GM21381 (cell line): ENCODE measurements around the gene TCF12.

Experiments
- ATAC-seq: cut with Tn5 transposase; IDR thresholded peaks from one replicate; pipeline ENCODE4 v1.9.1; 2021; ENCODE audit warnings: mild to moderate bottlenecking, moderate library complexity; ENCODE audit not compliant: unreplicated experiment

Gene TCF12

DNA sequence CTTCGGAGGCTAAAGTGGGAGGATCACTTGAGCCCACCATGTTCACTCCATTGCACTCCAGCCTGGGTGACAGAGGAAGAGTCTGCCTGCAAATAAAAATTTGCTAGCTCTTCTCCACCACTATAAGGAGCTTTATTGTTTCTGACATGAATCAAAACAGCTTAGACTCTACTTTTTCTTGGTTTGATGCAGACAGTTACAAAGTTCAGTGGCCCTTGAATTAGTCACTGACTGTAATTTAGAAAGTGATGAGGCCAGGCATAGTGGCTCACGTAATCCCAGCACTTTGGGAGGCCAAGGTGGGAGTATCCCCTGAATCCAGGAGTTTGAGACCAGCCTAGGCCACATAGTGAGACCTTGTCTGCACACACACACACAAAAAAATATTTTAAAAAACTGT is 285.5 kb downstream of the TCF12 start:
- no peak for ATAC-seq

GRCh38 chr15:57205027-57205855 is 286.8 kb downstream of the TCF12 start:
- no peak for ATAC-seq

DNA sequence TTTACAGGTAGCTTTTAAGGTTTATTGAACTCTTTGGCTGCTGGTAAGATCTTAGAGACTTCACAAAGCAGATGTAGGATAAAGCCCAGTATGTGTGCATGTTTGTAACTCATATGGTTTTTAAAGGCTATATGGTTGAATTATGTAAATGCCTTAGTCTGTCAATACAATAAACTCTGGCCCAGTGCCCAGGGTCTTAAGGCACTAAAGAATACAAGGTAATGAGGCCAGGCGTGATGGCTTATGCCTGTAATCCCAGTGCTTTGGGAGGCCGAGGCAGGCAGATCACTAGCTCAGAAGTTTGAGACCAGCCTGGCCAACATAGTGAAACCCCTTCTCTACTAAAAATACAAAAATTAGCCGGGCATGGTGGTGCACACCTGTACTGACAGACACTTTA is 287.6 kb downstream of the TCF12 start:
- ATAC-seq = no peak

- ATAC-seq = no peak
These were observed 295.4 kb downstream of the TCF12 start for GRCh38 chr15:57213862-57214261.

DNA sequence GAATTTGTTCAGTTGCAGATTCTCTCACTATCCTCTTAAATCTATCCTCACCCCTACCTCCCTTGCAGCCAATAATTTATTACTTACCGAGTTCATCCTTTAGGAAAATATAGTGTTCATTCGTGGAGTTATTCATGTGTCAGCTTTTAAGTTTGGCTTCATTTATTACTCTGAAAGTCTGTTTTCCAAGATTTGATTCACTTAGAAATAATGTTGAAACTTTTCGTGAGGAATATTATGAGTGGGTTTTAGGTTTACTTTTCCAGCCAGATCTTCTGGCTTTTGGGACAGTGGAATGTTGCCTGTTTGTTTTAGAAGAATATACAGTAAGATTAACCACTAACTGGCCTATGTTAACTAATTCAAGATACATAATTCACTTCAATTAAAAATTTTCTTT is 296.9 kb downstream of the TCF12 start:
- ATAC-seq = no peak

DNA sequence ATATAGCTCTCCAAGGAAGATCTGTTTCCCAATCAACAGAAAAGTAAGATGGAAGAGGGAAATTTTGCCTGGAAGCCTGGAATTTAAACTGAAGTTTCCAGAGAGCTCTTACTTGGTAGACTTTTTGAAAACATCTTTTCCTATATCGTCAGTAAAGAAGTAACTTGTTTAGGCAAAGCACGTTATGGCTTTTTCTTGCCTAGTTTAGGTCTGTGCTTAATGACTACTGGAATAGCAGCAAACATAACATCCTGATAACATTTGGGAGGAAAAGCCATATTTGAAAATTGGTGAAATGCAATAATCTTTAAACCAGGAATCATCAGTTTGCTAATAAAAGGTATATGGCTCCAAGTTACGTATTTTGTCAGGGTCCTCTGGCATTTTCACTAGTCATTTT is 297.4 kb downstream of the TCF12 start:
- ATAC-seq = no peak

- ATAC-seq = no peak
These were observed 297.8 kb downstream of the TCF12 start for GRCh38 chr15:57216288-57216687.

- no peak for ATAC-seq
These were observed 299.5 kb downstream of the TCF12 start for GRCh38 chr15:57217778-57218598.

DNA sequence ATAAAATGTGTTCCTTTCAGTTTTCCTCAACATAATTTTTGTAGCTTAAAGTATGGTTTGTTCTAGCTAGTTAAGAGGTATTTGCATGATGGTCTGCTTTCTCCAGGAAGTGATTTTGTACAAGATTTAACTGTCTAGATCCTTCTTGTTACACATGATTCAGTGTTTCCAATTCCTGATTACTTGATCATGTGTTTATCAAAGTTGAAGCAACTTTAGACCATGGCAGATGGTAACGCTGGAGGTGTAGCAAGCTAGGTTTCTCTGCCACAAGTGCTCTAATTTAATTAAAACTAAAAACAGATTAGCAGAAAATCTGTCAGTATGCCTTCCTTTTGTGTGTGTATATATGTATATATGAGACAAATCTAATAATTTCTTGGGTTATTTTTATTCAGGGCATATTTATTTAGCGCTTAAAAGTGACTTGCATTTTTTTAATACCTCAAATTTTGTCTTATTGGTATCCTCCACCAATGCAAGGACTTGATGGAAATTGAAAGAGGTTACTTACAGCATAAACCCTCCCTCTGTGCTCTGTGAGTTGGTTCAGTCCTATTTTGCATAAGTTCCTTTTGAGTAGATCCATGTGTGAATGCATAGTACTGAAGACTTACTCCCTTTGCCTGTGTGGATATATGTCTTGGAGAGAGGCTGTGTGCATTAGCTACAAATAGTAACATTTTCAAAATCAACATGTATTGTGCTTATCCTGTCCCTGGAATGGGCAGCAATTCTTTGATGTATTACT is 300.6 kb downstream of the TCF12 start:
- no peak for ATAC-seq

DNA sequence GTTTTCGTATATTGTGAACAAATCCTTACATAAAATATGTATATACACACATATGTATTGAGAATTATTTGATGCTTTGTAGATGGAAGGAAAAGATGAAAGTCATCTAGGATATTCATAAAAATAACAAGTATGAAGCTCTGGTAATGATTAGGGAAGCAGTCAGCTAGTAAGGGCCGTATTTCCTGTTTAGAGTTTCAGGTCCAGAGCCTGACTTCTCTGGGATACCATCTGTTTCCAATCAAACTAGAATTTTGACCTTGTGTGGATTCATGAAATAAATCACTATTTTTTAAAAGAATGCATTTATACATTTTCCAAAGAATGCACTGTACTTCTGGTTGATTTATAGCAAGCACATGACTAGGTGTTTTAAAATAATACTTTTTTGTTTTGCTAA is 301.8 kb downstream of the TCF12 start:
- no peak for ATAC-seq

GRCh38 chr15:57221134-57221533 is 302.7 kb downstream of the TCF12 start:
- no peak for ATAC-seq

GRCh38 chr15:57223345-57223744 is 304.9 kb downstream of the TCF12 start:
- no peak for ATAC-seq

GRCh38 chr15:57223887-57224286 is 305.4 kb downstream of the TCF12 start:
- no peak for ATAC-seq

DNA sequence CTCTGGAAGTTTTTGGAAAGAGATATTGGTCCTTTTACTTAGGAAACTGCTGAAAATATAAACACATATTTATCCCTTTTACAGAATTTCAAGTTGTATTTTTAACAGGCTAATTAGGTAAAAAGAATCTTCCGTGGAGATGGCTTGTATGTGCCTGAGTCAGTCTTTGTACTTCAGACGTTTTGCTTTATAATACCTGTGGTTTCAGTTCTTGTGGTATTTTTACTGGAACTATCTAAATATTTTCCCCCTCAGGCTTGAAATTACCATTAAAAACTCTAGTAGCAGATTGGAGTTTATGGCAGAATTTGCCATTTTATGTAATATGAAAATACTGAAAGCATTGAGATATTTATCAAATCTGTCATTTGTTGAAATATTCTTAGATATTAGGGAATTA is 306.2 kb downstream of the TCF12 start:
- ATAC-seq = no peak

GRCh38 chr15:57227166-57227565 is 308.7 kb downstream of the TCF12 start:
- no peak for ATAC-seq

DNA sequence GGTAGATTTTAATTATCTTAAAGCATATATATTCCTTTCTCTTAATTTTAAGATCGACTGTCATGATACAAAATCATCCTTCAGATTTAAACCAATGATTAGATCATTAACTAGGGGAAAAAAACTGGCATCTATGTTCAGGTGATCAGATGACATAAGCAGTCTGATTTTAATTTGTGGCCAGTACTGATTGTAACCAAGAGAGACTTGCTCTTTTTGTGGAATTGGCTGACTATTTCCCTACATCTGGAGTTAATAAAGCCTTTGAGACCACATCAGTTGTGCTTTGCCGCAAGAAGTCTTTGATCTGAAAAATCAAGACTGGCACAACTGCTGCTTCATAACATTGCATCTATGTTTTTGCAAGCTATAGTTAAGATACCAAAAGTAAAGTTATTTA is 309.5 kb downstream of the TCF12 start:
- no peak for ATAC-seq

- ATAC-seq = no peak
These were observed 310.0 kb downstream of the TCF12 start for GRCh38 chr15:57228395-57228794.

GRCh38 chr15:57229051-57229450 is 310.6 kb downstream of the TCF12 start:
- no peak for ATAC-seq

DNA sequence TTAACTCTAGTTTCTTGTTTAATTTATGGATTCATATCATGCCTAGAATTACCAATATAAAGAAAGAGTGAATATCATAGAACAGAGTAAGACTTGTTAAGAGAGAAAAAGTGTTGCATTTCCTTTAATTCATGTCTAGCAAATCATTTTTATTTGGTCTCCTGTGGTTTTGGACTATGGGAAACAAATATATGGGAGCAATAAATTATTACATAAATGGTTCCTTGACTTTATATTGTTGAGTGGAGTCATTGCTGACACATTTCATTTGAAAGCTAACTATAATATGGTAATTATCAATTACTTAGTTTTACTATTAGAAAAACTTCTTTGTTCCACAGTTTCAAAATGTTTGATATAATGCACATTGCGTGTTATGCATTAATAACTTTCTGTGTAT is 313.1 kb downstream of the TCF12 start:
- no peak for ATAC-seq

DNA sequence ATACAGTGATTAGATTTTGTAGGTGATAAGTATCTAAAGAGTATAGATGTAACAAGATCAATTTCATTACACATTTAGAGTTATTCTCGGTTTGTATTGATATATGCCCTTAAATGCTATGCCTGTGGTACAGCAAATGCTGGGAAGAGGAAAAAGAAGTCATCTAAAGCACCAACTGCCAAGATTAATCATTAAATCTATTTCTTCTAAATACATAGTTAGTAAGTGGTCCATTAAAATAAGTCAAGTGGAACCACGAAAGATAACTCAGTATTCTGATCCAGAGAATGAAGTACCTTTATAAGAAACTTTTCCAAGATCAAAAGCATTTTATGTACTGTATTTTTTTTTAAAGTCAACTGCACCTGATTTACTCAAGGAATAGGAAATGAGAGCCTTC is 315.7 kb downstream of the TCF12 start:
- ATAC-seq = no peak

- ATAC-seq = no peak
These were observed 316.7 kb downstream of the TCF12 start for GRCh38 chr15:57235186-57235585.

GRCh38 chr15:57235873-57236272 is 317.4 kb downstream of the TCF12 start:
- ATAC-seq = no peak
